Fibroblast of lung (primary cell): ENCODE data around the gene SPO11.

Source experiments
- EZH2 ChIP-seq: IDR thresholded peaks from 2 replicates; pipeline ENCODE4 v1.5.1; 2012; ENCODE audit warnings: low read length, control low read depth, mild to moderate bottlenecking; ENCODE audit errors: missing control alignments
- TF ChIP-seq, protein P1 (sequence below), 2 donors: IDR thresholded peaks in 1 of 2; conservative IDR thresholded peaks in 1 of 2; 1 replicate in 1 of 2; 2 replicates in 1 of 2; pipeline ENCODE4 v1.5.1; 2011 to 2012; ENCODE audit warnings: low read length in 2 of 2, control low read depth in 1 of 2, inconsistent platforms in 1 of 2, low read depth in 1 of 2, mild to moderate bottlenecking in 1 of 2

DNA sequence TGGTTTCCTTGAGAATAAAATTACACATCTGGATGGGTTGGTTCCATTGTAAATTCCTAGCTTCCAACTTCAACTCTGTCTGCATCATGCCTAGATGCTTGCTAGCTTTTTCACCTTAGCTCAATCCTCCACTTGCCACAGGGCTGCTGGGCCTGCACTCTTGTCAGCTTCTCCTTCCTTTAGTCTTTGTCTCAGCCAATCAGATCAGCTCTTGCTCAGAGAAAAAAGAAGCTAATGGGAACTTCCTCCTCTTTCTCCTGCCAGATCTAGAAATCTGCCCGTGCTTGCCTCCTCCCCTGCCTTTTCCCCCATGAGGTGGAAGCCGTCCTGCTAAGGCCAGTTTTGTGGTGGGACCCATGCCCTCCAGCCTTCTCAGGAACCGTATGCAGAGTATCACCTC, 40.0 kb downstream of the SPO11 start:
- TF ChIP-seq, protein P1, sequence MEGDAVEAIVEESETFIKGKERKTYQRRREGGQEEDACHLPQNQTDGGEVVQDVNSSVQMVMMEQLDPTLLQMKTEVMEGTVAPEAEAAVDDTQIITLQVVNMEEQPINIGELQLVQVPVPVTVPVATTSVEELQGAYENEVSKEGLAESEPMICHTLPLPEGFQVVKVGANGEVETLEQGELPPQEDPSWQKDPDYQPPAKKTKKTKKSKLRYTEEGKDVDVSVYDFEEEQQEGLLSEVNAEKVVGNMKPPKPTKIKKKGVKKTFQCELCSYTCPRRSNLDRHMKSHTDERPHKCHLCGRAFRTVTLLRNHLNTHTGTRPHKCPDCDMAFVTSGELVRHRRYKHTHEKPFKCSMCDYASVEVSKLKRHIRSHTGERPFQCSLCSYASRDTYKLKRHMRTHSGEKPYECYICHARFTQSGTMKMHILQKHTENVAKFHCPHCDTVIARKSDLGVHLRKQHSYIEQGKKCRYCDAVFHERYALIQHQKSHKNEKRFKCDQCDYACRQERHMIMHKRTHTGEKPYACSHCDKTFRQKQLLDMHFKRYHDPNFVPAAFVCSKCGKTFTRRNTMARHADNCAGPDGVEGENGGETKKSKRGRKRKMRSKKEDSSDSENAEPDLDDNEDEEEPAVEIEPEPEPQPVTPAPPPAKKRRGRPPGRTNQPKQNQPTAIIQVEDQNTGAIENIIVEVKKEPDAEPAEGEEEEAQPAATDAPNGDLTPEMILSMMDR (conservative IDR thresholded peaks at IDR 0.05 in 1 of 2, IDR thresholded peaks at IDR 0.05 in 1 of 2; ENCODE audit: low read depth in 1 of 2, low read length in 2 of 2) = no peak
- no peak for TF ChIP-seq EZH2
